Activated CD4-positive, alpha-beta T cell treated with anti-CD3 and anti-CD28 coated beads for 36 hours (primary cell): ENCODE measurements around the gene CNPY3. TPM values are rescaled to one million over a fixed set of nuclear protein-coding genes. Genes with fewer than 3 reads are reported as not detected.
A peak's percentile ranks its signal among the peaks of the same experiment; 100 is the strongest.
"Not testable (repeated sequence)": the region's sequence is repeated elsewhere in the genome, so short reads cannot be mapped to it uniquely, and the experiment has no call there.

Experiments
- ATAC-seq: fragments of 200-7000 bp; cut with Tn5 transposase; one replicate; pipeline ENCODE4 v1.10.0; 2021; ENCODE audit warnings: mild to moderate bottlenecking, moderate library complexity
- CTCF ChIA-PET: fragments of 350-600 bp; sonication (Branson Sonifier 250); formaldehyde crosslinking; loops from one replicate; lab custom pipeline; 2021; ENCODE audit warnings: antibody characterized with exemption; lab: Charles Lee
- POLR2A ChIA-PET: fragments of 350-600 bp; sonication (Branson Sonifier 250); formaldehyde crosslinking; loops from one replicate; lab custom pipeline; 2021; ENCODE audit warnings: antibody characterized with exemption, inconsistent platforms; lab: Charles Lee
- DNase-seq: peaks from one replicate; pipeline ENCODE4 v3.0.0-alpha.2; 2020
- H3K27ac Mint-ChIP-seq: one replicate; pipeline ENCODE4 v1.8.0; 2021; ENCODE audit warnings: mixed read lengths
- H3K27me3 Mint-ChIP-seq: one replicate; pipeline ENCODE4 v1.8.0; 2021; ENCODE audit warnings: mixed read lengths
- H3K36me3 Mint-ChIP-seq: one replicate; pipeline ENCODE4 v1.8.0; 2021; ENCODE audit warnings: low read depth, mixed read lengths
- H3K4me1 Mint-ChIP-seq: one replicate; pipeline ENCODE4 v1.8.0; 2021; ENCODE audit warnings: mixed read lengths
- H3K4me3 Mint-ChIP-seq: one replicate; pipeline ENCODE4 v1.8.0; 2021; ENCODE audit warnings: mild to moderate bottlenecking, moderate library complexity, mixed read lengths
- H3K9me3 Mint-ChIP-seq: one replicate; pipeline ENCODE4 v1.8.0; 2021; ENCODE audit warnings: low read depth, mixed read lengths
- intact Hi-C, 2 experiments: fragments of 100-400 bp; cut with DNase I in 1 of 2; cut with micrococcal nuclease in 1 of 2; formaldehyde crosslinking; loops; one replicate each; pipeline versions ENCODE4 v1.14.2 to v1.15.1; 2022 to 2024; cut with DNase I, micrococcal nuclease
- total RNA-seq, 2 experiments: library from RNA; stranded (reverse); gene quantifications; one replicate each; pipeline ENCODE4 v1.2.3, GENCODE V29; 2021

The CNPY3 gene
- total RNA-seq, 2 experiments from 2014 or later: 33.0 to 34.3 TPM

- H3K27ac Mint-ChIP-seq, H3K36me3 Mint-ChIP-seq, H3K27me3 Mint-ChIP-seq, H3K4me3 Mint-ChIP-seq, ATAC-seq, POLR2A ChIA-PET, DNase-seq, H3K9me3 Mint-ChIP-seq: not testable (repeated sequence)
- intact Hi-C loops: loop anchor here in 1 of 2 experiments (5.0 kb wide), 1 partner anchor 332 kb away; the partner anchor contains the start of gene UBR2
- CTCF ChIA-PET: interaction anchor here (1.3 to 3.4 kb wide), 3 partner anchors 232 to 249 kb away, joined by 3 to 18 read pairs (median 6); no protein-coding TSS in a partner anchor
- peaks cover 12% of the 10 kb centered on the region for H3K4me1 Mint-ChIP-seq
These were observed 35.0 kb upstream of the CNPY3 start for GRCh38 chr6:42894041-42894828.

GRCh38 chr6:42896178-42896719 lies 33.0 kb upstream of the CNPY3 start:
- H3K27me3 Mint-ChIP-seq: no peaks in the 10 kb centered on the region
- H3K4me3 Mint-ChIP-seq: no peak overlapping the region
- no peak for DNase-seq
- intact Hi-C loops: no loop called here
- peaks cover 4% of the 10 kb centered on the region for H3K4me1 Mint-ChIP-seq
- ATAC-seq: no peak
- no peak overlapping the region for H3K27ac Mint-ChIP-seq
- H3K9me3 Mint-ChIP-seq: no peaks in the 10 kb centered on the region
- CTCF ChIA-PET: interaction anchor here (0.7 to 3.4 kb wide), 7 partner anchors 33 to 636 kb away, joined by 3 to 18 read pairs (median 3); partner anchors contain the start of gene CNPY3
- H3K36me3 Mint-ChIP-seq: no peaks in the 10 kb centered on the region
- POLR2A ChIA-PET: no interaction called here

GRCh38 chr6:42898891-42899361 lies 30.4 kb upstream of the CNPY3 start:
- H3K27ac Mint-ChIP-seq: no peak overlapping the region
- ATAC-seq: no peak
- H3K9me3 Mint-ChIP-seq: no peaks in the 10 kb centered on the region
- H3K27me3 Mint-ChIP-seq: no peaks in the 10 kb centered on the region
- ChIA-PET CTCF (interaction anchor here (0.6 to 2.2 kb wide), 10 partner anchors 9 to 587 kb away, joined by 3 to 8 read pairs (median 4); no protein-coding TSS in a partner anchor), POLR2A (no interaction called here)
- peaks cover 9% of the 10 kb centered on the region for H3K4me1 Mint-ChIP-seq
- no peaks in the 10 kb centered on the region for H3K36me3 Mint-ChIP-seq
- peak; percentile 82 for DNase-seq
- H3K4me3 Mint-ChIP-seq: no peak overlapping the region
- intact Hi-C loops: loop anchor here (1.0 to 2.0 kb wide), 5 partner anchors 9 to 238 kb away; partner anchors contain the start of gene RPL7L1 (in 1 of the 2)

GRCh38 chr6:42899871-42900270 lies 29.4 kb upstream of the CNPY3 start:
- ChIA-PET CTCF (interaction anchor here (0.6 to 3.1 kb wide), 15 partner anchors 8 to 244 kb away, joined by 3 to 21 read pairs (median 3); partner anchors contain the start of genes KLHDC3 and MEA1), POLR2A (no interaction called here)
- peaks cover 9% of the 10 kb centered on the region for H3K4me1 Mint-ChIP-seq
- no peaks in the 10 kb centered on the region for H3K9me3 Mint-ChIP-seq
- ATAC-seq (no peak), DNase-seq (no peak)
- no peak overlapping the region for H3K4me3 Mint-ChIP-seq
- H3K27me3 Mint-ChIP-seq: no peaks in the 10 kb centered on the region
- H3K36me3 Mint-ChIP-seq: no peaks in the 10 kb centered on the region
- H3K27ac Mint-ChIP-seq: no peak overlapping the region
- intact Hi-C loops: loop anchor here (1.0 to 10.0 kb wide), 9 partner anchors 10 to 495 kb away; partner anchors contain the start of genes CUL7 (in 1 of the 2), RPL7L1 (in 1 of the 2) and RRP36 (in 1 of the 2)

- no peaks in the 10 kb centered on the region for H3K9me3 Mint-ChIP-seq
- CTCF ChIA-PET: interaction anchor here (0.7 to 3.1 kb wide), 15 partner anchors 10 to 242 kb away, joined by 3 to 21 read pairs (median 4); partner anchors contain the start of genes CNPY3 and PTCRA
- peak; percentile 93 for ATAC-seq
- no peak overlapping the region for H3K27ac Mint-ChIP-seq
- intact Hi-C loops: loop anchor here (1.0 to 10.0 kb wide), 7 partner anchors 28 to 493 kb away; partner anchors contain the start of genes CNPY3 (in 1 of the 2), CUL7 (in 1 of the 2) and RRP36 (in 1 of the 2)
- H3K4me3 Mint-ChIP-seq: peak overlapping the region; percentile 7
- POLR2A ChIA-PET: no interaction called here
- no peaks in the 10 kb centered on the region for H3K36me3 Mint-ChIP-seq
- H3K27me3 Mint-ChIP-seq: no peaks in the 10 kb centered on the region
- DNase-seq: peak; percentile 77
- peaks cover 9% of the 10 kb centered on the region for H3K4me1 Mint-ChIP-seq
These were observed 27.7 kb upstream of the CNPY3 start for GRCh38 chr6:42901538-42901957.

GRCh38 chr6:42902429-42903263 lies 26.6 kb upstream of the CNPY3 start:
- H3K4me3 Mint-ChIP-seq, ATAC-seq, H3K36me3 Mint-ChIP-seq, H3K27me3 Mint-ChIP-seq, H3K9me3 Mint-ChIP-seq, POLR2A ChIA-PET, H3K27ac Mint-ChIP-seq, H3K4me1 Mint-ChIP-seq, DNase-seq: not testable (repeated sequence)
- intact Hi-C loops: loop anchor here (5.0 to 10.0 kb wide), 3 partner anchors 120 to 492 kb away; partner anchors contain the start of gene RRP36 (in 1 of the 2)
- CTCF ChIA-PET: interaction anchor here (0.5 to 3.1 kb wide), 6 partner anchors 9 to 679 kb away, joined by 3 to 21 read pairs (median 5); partner anchors contain the start of genes CNPY3 and PTCRA

GRCh38 chr6:42904467-42904866 lies 24.8 kb upstream of the CNPY3 start:
- Mint-ChIP-seq H3K27ac (no peak overlapping the region), H3K27me3 (no peaks in the 10 kb centered on the region), H3K4me1 (peaks cover 9% of the 10 kb centered on the region), H3K36me3 (no peaks in the 10 kb centered on the region), H3K4me3 (no peak overlapping the region), H3K9me3 (no peaks in the 10 kb centered on the region)
- DNase-seq (no peak), ATAC-seq (no peak)
- ChIA-PET POLR2A (no interaction called here), CTCF (no interaction called here)
- intact Hi-C loops: loop anchor here (5.0 to 10.0 kb wide), 3 partner anchors 118 to 490 kb away; partner anchors contain the start of gene RRP36 (in 1 of the 2)

GRCh38 chr6:42907336-42907735 lies 21.9 kb upstream of the CNPY3 start:
- Mint-ChIP-seq H3K27ac (no peak overlapping the region), H3K9me3 (no peaks in the 10 kb centered on the region), H3K4me1 (peaks cover 4% of the 10 kb centered on the region), H3K4me3 (no peak overlapping the region), H3K36me3 (no peaks in the 10 kb centered on the region), H3K27me3 (peaks cover 4% of the 10 kb centered on the region)
- ChIA-PET POLR2A (no interaction called here), CTCF (interaction anchor here (1.6 kb wide), 1 partner anchor 7 kb away, joined by 3 read pairs; no protein-coding TSS in a partner anchor)
- no peak for ATAC-seq
- DNase-seq: no peak
- intact Hi-C loops: loop anchor here in 1 of 2 experiments (10.0 kb wide), 1 partner anchor 487 kb away; no protein-coding TSS in a partner anchor

GRCh38 chr6:42909835-42910234 lies 19.4 kb upstream of the CNPY3 start:
- H3K27me3 Mint-ChIP-seq: peaks cover 6% of the 10 kb centered on the region
- no peak overlapping the region for H3K4me3 Mint-ChIP-seq
- POLR2A ChIA-PET: interaction anchor here (0.6 to 0.7 kb wide), 2 partner anchors 150 to 263 kb away, joined by 4 read pairs; partner anchors contain the start of genes KLC4 and MRPL2
- H3K27ac Mint-ChIP-seq: no peak overlapping the region
- CTCF ChIA-PET: interaction anchor here (0.5 to 0.6 kb wide), 2 partner anchors 54 to 233 kb away, joined by 3 read pairs; no protein-coding TSS in a partner anchor
- peaks cover 4% of the 10 kb centered on the region for H3K4me1 Mint-ChIP-seq
- H3K36me3 Mint-ChIP-seq: no peaks in the 10 kb centered on the region
- no peak for ATAC-seq
- intact Hi-C loops: loop anchor here in 1 of 2 experiments (10.0 kb wide), 1 partner anchor 485 kb away; no protein-coding TSS in a partner anchor
- DNase-seq: no peak
- no peaks in the 10 kb centered on the region for H3K9me3 Mint-ChIP-seq
